Neural progenitor cell (in vitro differentiated cells): Measurements from ENCODE around the gene NEK4. TPM values are rescaled to one million over a fixed set of nuclear protein-coding genes. Genes with fewer than 3 reads are reported as not detected.

Experiments used
- DNase-seq: peaks from one replicate; pipeline ENCODE4 v3.0.0-alpha.2; 2016; ENCODE audit warnings: low spot score
- H2AFZ ChIP-seq: fragments of 200-600 bp; sonication (generic); replicated peaks from 2 replicates; pipeline ENCODE4 v1.6.1; 2016; ENCODE audit warnings: antibody characterized with exemption
- H3F3A ChIP-seq: fragments of 200-600 bp; sonication (generic); 2 replicates; pipeline ENCODE4 v1.6.1; 2016; ENCODE audit warnings: antibody characterized with exemption, low read depth
- H3K27ac ChIP-seq: fragments of 200-600 bp; sonication (generic); 2 replicates; pipeline ENCODE4 v1.5.1; 2016; ENCODE audit warnings: mild to moderate bottlenecking
- H3K27me3 ChIP-seq: fragments of 200-600 bp; sonication (generic); 2 replicates; pipeline ENCODE4 v1.6.1; 2016; ENCODE audit warnings: mild to moderate bottlenecking, moderate library complexity
- H3K36me3 ChIP-seq: fragments of 200-600 bp; sonication (generic); 2 replicates; pipeline ENCODE4 v1.5.1; 2016
- H3K4me1 ChIP-seq: fragments of 200-600 bp; sonication (generic); 2 replicates; pipeline ENCODE4 v1.6.1; 2016; ENCODE audit warnings: mixed run types
- H3K4me2 ChIP-seq: fragments of 200-600 bp; sonication (generic); 2 replicates; pipeline ENCODE4 v1.6.1; 2016
- H3K4me3 ChIP-seq: fragments of 200-600 bp; sonication (generic); 2 replicates; pipeline ENCODE4 v1.5.1; 2016
- H3K79me2 ChIP-seq: fragments of 200-600 bp; sonication (generic); 2 replicates; pipeline ENCODE4 v1.6.1; 2016; ENCODE audit warnings: low read depth
- H3K9ac ChIP-seq: fragments of 200-600 bp; sonication (generic); 2 replicates; pipeline ENCODE4 v1.6.1; 2016
- H3K9me3 ChIP-seq: fragments of 200-600 bp; sonication (generic); 2 replicates; pipeline ENCODE4 v1.5.1; 2016; ENCODE audit warnings: low read depth
- H4K20me1 ChIP-seq: fragments of 200-600 bp; sonication (generic); 2 replicates; pipeline ENCODE4 v1.6.1; 2016; ENCODE audit warnings: low read depth
- H3K27ac Mint-ChIP-seq: 3 replicates; pipeline ENCODE4 v1.8.0; 2021; ENCODE audit warnings: mixed read lengths
- H3K27me3 Mint-ChIP-seq: 2 replicates; pipeline ENCODE4 v1.8.0; 2022; ENCODE audit warnings: low read depth, mild to moderate bottlenecking, inconsistent platforms, moderate library complexity, mixed read lengths; ENCODE audit not compliant: insufficient read depth
- H3K36me3 Mint-ChIP-seq: 3 replicates; pipeline ENCODE4 v1.8.0; 2021; ENCODE audit warnings: mixed read lengths
- H3K4me1 Mint-ChIP-seq: 3 replicates; pipeline ENCODE4 v1.8.0; 2021; ENCODE audit warnings: mixed read lengths
- H3K4me3 Mint-ChIP-seq: 3 replicates; pipeline ENCODE4 v1.8.0; 2021; ENCODE audit warnings: mild to moderate bottlenecking, moderate library complexity, mixed read lengths
- H3K9me3 Mint-ChIP-seq: 3 replicates; pipeline ENCODE4 v1.8.0; 2020; ENCODE audit warnings: mixed read lengths
- EZH2 ChIP-seq: fragments of 200-600 bp; sonication (generic); IDR thresholded peaks from 2 replicates; pipeline ENCODE4 v1.6.1; 2017; ENCODE audit warnings: antibody characterized with exemption, mild to moderate bottlenecking, moderate library complexity
- EZH2phosphoT487 ChIP-seq: fragments of 200-600 bp; sonication (generic); IDR thresholded peaks from 2 replicates; pipeline ENCODE4 v1.6.1; 2017; ENCODE audit warnings: antibody characterized with exemption
- total RNA-seq: library from RNA; depleted of rRNA; stranded (reverse); fragments of >200 nt; gene quantifications from 2 replicates; pipeline ENCODE4 v1.2.3, GENCODE V29; 2015; ENCODE audit warnings: low replicate concordance
- TF ChIP-seq, protein P1 (sequence below): fragments of 200-600 bp; sonication (generic); IDR thresholded peaks from 2 replicates; pipeline ENCODE4 v1.5.1; 2017; ENCODE audit warnings: antibody characterized with exemption, mild to moderate bottlenecking

NEK4 gene
- total RNA-seq, 1 donor from 2014 or later, result 41.8 TPM

DNA sequence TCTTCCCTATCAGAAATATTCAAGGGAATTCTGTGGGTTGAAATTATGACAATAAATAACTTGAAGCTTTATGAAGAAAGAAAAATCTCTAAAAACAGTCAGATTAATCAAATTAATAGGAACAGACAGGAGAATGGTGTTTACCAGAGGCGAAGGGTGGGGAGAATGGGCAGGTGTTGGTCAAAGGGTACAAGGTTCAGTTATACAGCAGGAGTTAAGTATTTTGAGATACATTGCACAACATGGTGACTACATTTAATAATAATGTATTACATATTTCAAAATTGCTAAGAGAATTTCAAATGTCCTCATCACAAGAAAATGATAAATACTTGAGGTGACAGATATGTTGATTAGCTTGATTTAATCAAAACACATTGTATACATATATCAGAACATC is 46.2 kb downstream of the NEK4 start:
- H3K4me1 ChIP-seq, result no peaks in the 10 kb centered on the region
- peaks cover 18% of the 10 kb centered on the region for H3K9me3 Mint-ChIP-seq
- H3K27me3 ChIP-seq, result no peaks in the 10 kb centered on the region
- no peak overlapping the region for H3K27ac Mint-ChIP-seq
- no peaks in the 10 kb centered on the region for H3K4me1 Mint-ChIP-seq
- no peaks in the 10 kb centered on the region for H3K36me3 ChIP-seq
- no peak overlapping the region for H3K27ac ChIP-seq
- peaks cover 3% of the 10 kb centered on the region for H3K9me3 ChIP-seq
- no peak for DNase-seq
- no peaks in the 10 kb centered on the region for H4K20me1 ChIP-seq
- no peak overlapping the region for H3K4me3 Mint-ChIP-seq
- H3K27me3 Mint-ChIP-seq, result peaks cover 3% of the 10 kb centered on the region
- H3F3A ChIP-seq, result no peaks in the 10 kb centered on the region
- H3K9ac ChIP-seq, result no peak overlapping the region
- H3K36me3 Mint-ChIP-seq, result peaks cover 48% of the 10 kb centered on the region
- TF ChIP-seq, protein P1, sequence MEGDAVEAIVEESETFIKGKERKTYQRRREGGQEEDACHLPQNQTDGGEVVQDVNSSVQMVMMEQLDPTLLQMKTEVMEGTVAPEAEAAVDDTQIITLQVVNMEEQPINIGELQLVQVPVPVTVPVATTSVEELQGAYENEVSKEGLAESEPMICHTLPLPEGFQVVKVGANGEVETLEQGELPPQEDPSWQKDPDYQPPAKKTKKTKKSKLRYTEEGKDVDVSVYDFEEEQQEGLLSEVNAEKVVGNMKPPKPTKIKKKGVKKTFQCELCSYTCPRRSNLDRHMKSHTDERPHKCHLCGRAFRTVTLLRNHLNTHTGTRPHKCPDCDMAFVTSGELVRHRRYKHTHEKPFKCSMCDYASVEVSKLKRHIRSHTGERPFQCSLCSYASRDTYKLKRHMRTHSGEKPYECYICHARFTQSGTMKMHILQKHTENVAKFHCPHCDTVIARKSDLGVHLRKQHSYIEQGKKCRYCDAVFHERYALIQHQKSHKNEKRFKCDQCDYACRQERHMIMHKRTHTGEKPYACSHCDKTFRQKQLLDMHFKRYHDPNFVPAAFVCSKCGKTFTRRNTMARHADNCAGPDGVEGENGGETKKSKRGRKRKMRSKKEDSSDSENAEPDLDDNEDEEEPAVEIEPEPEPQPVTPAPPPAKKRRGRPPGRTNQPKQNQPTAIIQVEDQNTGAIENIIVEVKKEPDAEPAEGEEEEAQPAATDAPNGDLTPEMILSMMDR, result no peak
- TF ChIP-seq EZH2phosphoT487 (no peak), EZH2 (no peak)
- no peak overlapping the region for H2AFZ ChIP-seq
- no peaks in the 10 kb centered on the region for H3K79me2 ChIP-seq
- H3K4me2 ChIP-seq, result no peak overlapping the region
- no peak overlapping the region for H3K4me3 ChIP-seq

DNA sequence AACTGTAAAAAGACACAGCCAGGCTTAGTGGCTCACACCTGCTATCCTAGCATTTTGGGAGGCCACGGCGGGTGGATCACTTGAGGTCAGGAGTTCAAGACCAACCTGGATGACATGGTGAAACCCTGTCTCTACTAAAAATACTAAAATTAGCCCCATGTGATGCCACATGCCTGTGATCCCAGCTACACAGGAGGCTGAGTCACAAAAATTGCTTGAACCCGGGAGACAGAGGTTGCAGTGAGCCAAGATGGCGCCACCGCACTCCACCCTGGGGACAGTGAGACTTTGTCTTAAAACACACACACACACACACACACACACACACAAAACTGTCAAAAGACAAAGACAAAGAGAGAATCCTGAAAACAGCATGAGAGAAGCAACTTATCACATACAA is 46.8 kb downstream of the NEK4 start:
- Histone ChIP-seq H3K27me3 (no peaks in the 10 kb centered on the region), H3K9me3 (peaks cover 3% of the 10 kb centered on the region), H2AFZ (no peak overlapping the region), H3K4me1 (no peaks in the 10 kb centered on the region), H3K36me3 (no peaks in the 10 kb centered on the region), H3K27ac (no peak overlapping the region), H3K4me3 (no peak overlapping the region), H3K79me2 (no peaks in the 10 kb centered on the region), H4K20me1 (no peaks in the 10 kb centered on the region), H3K9ac (no peak overlapping the region), H3F3A (no peaks in the 10 kb centered on the region), H3K4me2 (no peak overlapping the region)
- Mint-ChIP-seq H3K27ac (no peak overlapping the region), H3K4me1 (no peaks in the 10 kb centered on the region), H3K4me3 (no peak overlapping the region), H3K27me3 (peaks cover 3% of the 10 kb centered on the region), H3K9me3 (peaks cover 16% of the 10 kb centered on the region), H3K36me3 (peaks cover 49% of the 10 kb centered on the region)
- TF ChIP-seq EZH2phosphoT487, result no peak
- no peak for TF ChIP-seq EZH2
- TF ChIP-seq, protein P1, result no peak
- no peak for DNase-seq

DNA sequence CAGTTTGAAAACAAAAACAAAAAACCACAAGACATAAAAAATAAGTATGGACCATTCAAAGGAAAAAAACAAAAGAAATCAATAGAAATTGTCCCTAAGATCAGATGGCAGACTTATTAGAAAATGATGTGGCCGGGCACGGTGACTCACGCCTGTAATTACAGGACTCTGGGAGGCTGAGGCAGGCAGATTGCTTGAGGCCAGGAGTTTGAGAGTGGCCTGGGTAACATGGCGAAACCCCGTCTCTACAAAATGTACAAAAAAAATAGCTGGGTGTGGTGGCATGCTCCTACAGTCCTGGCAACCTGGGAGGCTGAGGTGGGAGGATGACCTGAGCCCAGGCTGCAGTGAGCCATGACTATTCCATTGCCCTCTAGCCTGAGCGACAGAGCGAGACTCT is 48.2 kb downstream of the NEK4 start:
- Histone ChIP-seq H3K36me3 (no peaks in the 10 kb centered on the region), H3K4me2 (no peak overlapping the region), H3K4me3 (no peak overlapping the region), H2AFZ (no peak overlapping the region), H4K20me1 (no peaks in the 10 kb centered on the region), H3K9ac (no peak overlapping the region), H3K9me3 (no peaks in the 10 kb centered on the region), H3F3A (no peaks in the 10 kb centered on the region), H3K27ac (no peak overlapping the region), H3K4me1 (no peaks in the 10 kb centered on the region), H3K79me2 (no peaks in the 10 kb centered on the region), H3K27me3 (no peaks in the 10 kb centered on the region)
- peaks cover 3% of the 10 kb centered on the region for H3K27me3 Mint-ChIP-seq
- no peak for DNase-seq
- H3K27ac Mint-ChIP-seq, result no peak overlapping the region
- H3K4me1 Mint-ChIP-seq, result no peaks in the 10 kb centered on the region
- H3K36me3 Mint-ChIP-seq, result peaks cover 45% of the 10 kb centered on the region
- peaks cover 11% of the 10 kb centered on the region for H3K9me3 Mint-ChIP-seq
- TF ChIP-seq EZH2 (no peak), EZH2phosphoT487 (no peak)
- TF ChIP-seq, protein P1, result no peak
- H3K4me3 Mint-ChIP-seq, result no peak overlapping the region

DNA sequence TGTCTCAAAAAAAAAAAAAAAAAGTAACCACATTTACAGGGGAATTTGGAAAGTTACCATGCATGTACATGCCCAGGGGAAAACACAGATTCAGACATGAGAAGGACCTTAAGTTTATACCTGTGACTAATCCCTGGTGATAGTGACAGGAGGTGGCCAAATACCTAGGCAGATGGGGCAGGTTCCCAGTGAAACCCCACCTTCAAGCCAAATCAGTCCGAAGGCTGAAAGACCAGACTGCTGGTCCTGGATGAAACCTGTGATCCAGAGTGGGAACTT is 49.1 kb downstream of the NEK4 start:
- Histone ChIP-seq H3K27ac (no peak overlapping the region), H3K9me3 (no peaks in the 10 kb centered on the region), H3K4me2 (no peak overlapping the region), H3K27me3 (no peaks in the 10 kb centered on the region), H3K4me1 (no peaks in the 10 kb centered on the region), H3K79me2 (no peaks in the 10 kb centered on the region), H4K20me1 (no peaks in the 10 kb centered on the region), H2AFZ (no peak overlapping the region), H3F3A (no peaks in the 10 kb centered on the region), H3K4me3 (no peak overlapping the region), H3K36me3 (no peaks in the 10 kb centered on the region), H3K9ac (no peak overlapping the region)
- Mint-ChIP-seq H3K36me3 (peaks cover 42% of the 10 kb centered on the region), H3K4me3 (no peak overlapping the region), H3K9me3 (peaks cover 11% of the 10 kb centered on the region), H3K4me1 (no peaks in the 10 kb centered on the region), H3K27ac (no peak overlapping the region), H3K27me3 (peaks cover 3% of the 10 kb centered on the region)
- TF ChIP-seq, protein P1, result no peak
- TF ChIP-seq EZH2phosphoT487, result no peak
- TF ChIP-seq EZH2, result no peak
- no peak for DNase-seq
